Endometrial microvascular endothelial cells (primary cell): Measurements from ENCODE around the gene PCDHA1. TPM values are rescaled to one million over a fixed set of nuclear protein-coding genes. Genes with fewer than 3 reads are reported as not detected.

Source experiments
- total RNA-seq: library from RNA; depleted of rRNA; stranded (reverse); fragments of >200 nt; gene quantifications from one replicate; pipeline ENCODE4 v1.2.3, GENCODE V29; 2015; ENCODE audit errors: inconsistent ontology term

The PCDHA1 gene
- total RNA-seq, 1 donor from 2014 or later, result not detected

Other genes starting within 250 kb of the PCDHA1 start
- 0.28 TPM for gene EIF4EBP3, start 238.5 kb upstream of the PCDHA1 start, total RNA-seq
- gene SRA1, start 228.7 kb upstream of the PCDHA1 start, total RNA-seq, result 26.6 TPM
- gene APBB3, start 221.5 kb upstream of the PCDHA1 start, total RNA-seq, result 6.3 TPM
- gene SLC35A4, start 221.3 kb upstream of the PCDHA1 start, total RNA-seq, result 60.7 TPM
- gene CD14, start 153.0 kb upstream of the PCDHA1 start, total RNA-seq, result not detected
- gene TMCO6, start 146.7 kb upstream of the PCDHA1 start, total RNA-seq, result 7.6 TPM
- 66.7 TPM for gene NDUFA2, start 138.5 kb upstream of the PCDHA1 start, total RNA-seq
- gene IK, start 138.3 kb upstream of the PCDHA1 start, total RNA-seq, result 87.9 TPM
- gene WDR55, start 121.2 kb upstream of the PCDHA1 start, total RNA-seq, result 29.4 TPM
- 0.37 TPM for gene DND1, start 112.6 kb upstream of the PCDHA1 start, total RNA-seq
- 118 TPM for gene HARS1, start 94.8 kb upstream of the PCDHA1 start, total RNA-seq
- gene HARS2, start 94.7 kb upstream of the PCDHA1 start, total RNA-seq, result 26.4 TPM
- gene ZMAT2, start 85.7 kb upstream of the PCDHA1 start, total RNA-seq, result 41.3 TPM
- not detected for gene PCDHA2, start 8.7 kb downstream of the PCDHA1 start, total RNA-seq
- gene PCDHA3, start 14.9 kb downstream of the PCDHA1 start, total RNA-seq, result not detected
- gene PCDHA4, start 20.9 kb downstream of the PCDHA1 start, total RNA-seq, result not detected
- gene PCDHA5, start 35.5 kb downstream of the PCDHA1 start, total RNA-seq, result not detected
- not detected for gene PCDHA6, start 41.8 kb downstream of the PCDHA1 start, total RNA-seq
- not detected for gene PCDHA7, start 48.1 kb downstream of the PCDHA1 start, total RNA-seq
- not detected for gene PCDHA8, start 55.0 kb downstream of the PCDHA1 start, total RNA-seq
- not detected for gene PCDHA9, start 62.2 kb downstream of the PCDHA1 start, total RNA-seq
- not detected for gene PCDHA10, start 69.8 kb downstream of the PCDHA1 start, total RNA-seq
- not detected for gene PCDHA11, start 82.8 kb downstream of the PCDHA1 start, total RNA-seq
- gene PCDHA12, start 89.2 kb downstream of the PCDHA1 start, total RNA-seq, result not detected
- not detected for gene PCDHA13, start 96.0 kb downstream of the PCDHA1 start, total RNA-seq
- gene PCDHAC1, start 140.2 kb downstream of the PCDHA1 start, total RNA-seq, result not detected
- not detected for gene PCDHAC2, start 180.3 kb downstream of the PCDHA1 start, total RNA-seq